IMR-90 (cell line): ENCODE measurements around the gene KIF1B. TPM values are rescaled to one million over a fixed set of nuclear protein-coding genes. Genes with fewer than 3 reads are reported as not detected.

Experiments used
- ATAC-seq: fragments of 200-7000 bp; cut with Tn5 transposase; 2 replicates; pipeline ENCODE4 v1.9.1; 2020; ENCODE audit warnings: low read depth, mild to moderate bottlenecking, moderate library complexity
- BruUV-seq: library from RNA; stranded (reverse); fragments of 400-500 nt; replicated peaks from 2 replicates; lab custom pipeline; 2021; lab: Mats Ljungman, UMichigan
- CTCF ChIA-PET: fragments of 300-600 bp; formaldehyde crosslinking; extraction: SDS; loops from one replicate; lab custom pipeline; 2021; ENCODE audit warnings: antibody characterized with exemption; lab: Yijun Ruan, JAX
- POLR2A ChIA-PET: fragments of 300-600 bp; sonication (Branson Sonifier 250); formaldehyde crosslinking; loops from one replicate; lab custom pipeline; 2022; ENCODE audit warnings: antibody characterized with exemption; ENCODE audit not compliant: unreplicated experiment; lab: Charles Lee
- DNase-seq: peaks from one replicate; pipeline ENCODE4 v3.0.0; 2013
- H2AFZ ChIP-seq: replicated peaks from 2 replicates; pipeline ENCODE3; 2013; ENCODE audit warnings: low read length, mild to moderate bottlenecking; ENCODE audit not compliant: poor library complexity
- H2AK5ac ChIP-seq: 2 replicates; pipeline ENCODE4 v1.6.1; 2013; ENCODE audit warnings: low read depth, low read length, inconsistent platforms
- H2AK9ac ChIP-seq: replicated peaks from 2 replicates; pipeline ENCODE3; 2013; ENCODE audit warnings: mild to moderate bottlenecking, low read depth, low read length, moderate library complexity; ENCODE audit not compliant: poor library complexity
- H2BK120ac ChIP-seq: 2 replicates; pipeline ENCODE4 v1.6.1; 2013; ENCODE audit warnings: low read depth, low read length, inconsistent platforms
- H2BK15ac ChIP-seq: 3 replicates; pipeline ENCODE4 v1.6.1; 2013; ENCODE audit warnings: low read depth, low read length, inconsistent platforms
- H2BK20ac ChIP-seq: 2 replicates; pipeline ENCODE4 v1.6.1; 2013; ENCODE audit warnings: low read depth, mild to moderate bottlenecking, inconsistent platforms, low read length, moderate library complexity
- H2BK5ac ChIP-seq: 2 replicates; pipeline ENCODE4 v1.6.1; 2013; ENCODE audit warnings: mild to moderate bottlenecking, low read depth, low read length, inconsistent platforms; ENCODE audit not compliant: poor library complexity, severe bottlenecking
- H3K14ac ChIP-seq: replicated peaks from 2 replicates; pipeline ENCODE4 v1.6.1; 2013; ENCODE audit warnings: low read depth, low read length, inconsistent platforms
- H3K18ac ChIP-seq: 2 replicates; pipeline ENCODE4 v1.6.1; 2013; ENCODE audit warnings: low read depth, low read length, control low read depth
- H3K23ac ChIP-seq: 2 replicates; pipeline ENCODE4 v1.6.1; 2013; ENCODE audit warnings: low read depth, low read length, inconsistent platforms
- H3K27ac ChIP-seq: 2 replicates; pipeline ENCODE4 v1.5.1; 2013; ENCODE audit warnings: mild to moderate bottlenecking, control low read depth, low read length; ENCODE audit not compliant: insufficient read depth
- H3K27me3 ChIP-seq: 2 replicates; pipeline ENCODE4 v1.6.1; 2013; ENCODE audit warnings: low read length; ENCODE audit not compliant: control insufficient read depth, insufficient read depth
- H3K36me3 ChIP-seq: 2 replicates; pipeline ENCODE4 v1.6.1; 2013; ENCODE audit warnings: low read length, mixed read lengths; ENCODE audit not compliant: control insufficient read depth, insufficient read depth
- H3K4ac ChIP-seq: 2 replicates; pipeline ENCODE4 v1.6.1; 2013; ENCODE audit warnings: low read depth, low read length, inconsistent platforms
- H3K4me1 ChIP-seq: 2 replicates; pipeline ENCODE4 v1.6.1; 2013; ENCODE audit warnings: low read length, mixed read lengths; ENCODE audit not compliant: control insufficient read depth, insufficient read depth
- H3K4me2 ChIP-seq: 2 replicates; pipeline ENCODE4 v1.6.1; 2013; ENCODE audit warnings: low read depth, mild to moderate bottlenecking, control low read depth, low read length, moderate library complexity
- H3K4me3 ChIP-seq: 2 replicates; pipeline ENCODE4 v1.5.1; 2013; ENCODE audit warnings: low read depth, mild to moderate bottlenecking, control low read depth, low read length, moderate library complexity; ENCODE audit not compliant: insufficient read depth
- H3K56ac ChIP-seq: 2 replicates; pipeline ENCODE4 v1.6.1; 2013; ENCODE audit warnings: low read length, inconsistent platforms; ENCODE audit not compliant: insufficient read depth; ENCODE audit errors: extremely low read depth
- H3K79me1 ChIP-seq, 2 experiments: 2 replicates each; pipeline ENCODE4 v1.6.1; 2013; ENCODE audit warnings: low read length in 2 of 2, inconsistent platforms in 1 of 2, low read depth in 1 of 2
- H3K9ac ChIP-seq: 2 replicates; pipeline ENCODE4 v1.6.1; 2013; ENCODE audit warnings: low read depth, low read length, control low read depth
- H3K9me1 ChIP-seq: 2 replicates; pipeline ENCODE4 v1.6.1; 2013; ENCODE audit warnings: low read length, inconsistent platforms; ENCODE audit not compliant: insufficient read depth
- H3K9me3 ChIP-seq: 2 replicates; pipeline ENCODE4 v1.6.1; 2013; ENCODE audit warnings: low read length; ENCODE audit not compliant: control insufficient read depth, insufficient read depth
- H4K20me1 ChIP-seq: 2 replicates; pipeline ENCODE4 v1.6.1; 2013; ENCODE audit warnings: low read length, inconsistent platforms; ENCODE audit not compliant: insufficient read depth
- H4K5ac ChIP-seq: 2 replicates; pipeline ENCODE4 v1.6.1; 2013; ENCODE audit warnings: mild to moderate bottlenecking, low read depth, low read length, control low read depth
- H4K8ac ChIP-seq, 2 experiments: 2 replicates each; pipeline ENCODE4 v1.6.1; 2013; ENCODE audit warnings: low read depth in 2 of 2, low read length in 2 of 2, control low read depth in 1 of 2, inconsistent platforms in 1 of 2
- H4K91ac ChIP-seq: 2 replicates; pipeline ENCODE4 v1.6.1; 2013; ENCODE audit warnings: low read depth, low read length, inconsistent platforms; ENCODE audit not compliant: insufficient read depth
- BHLHE40 ChIP-seq: fragments of 150-350 bp; IDR thresholded peaks from 2 replicates; pipeline ENCODE4 v1.6.1; 2016; ENCODE audit warnings: mild to moderate bottlenecking, low read depth, low read length
- CEBPB ChIP-seq: IDR thresholded peaks from 2 replicates; pipeline ENCODE4 v1.6.1; 2012; ENCODE audit warnings: low read depth, low read length, improper control_type of control experiment
- CHD1 ChIP-seq: IDR thresholded peaks from 2 replicates; pipeline ENCODE4 v1.6.1; 2012; ENCODE audit warnings: low read depth, low read length, improper control_type of control experiment
- CTCF ChIP-seq: conservative IDR thresholded peaks from 2 replicates; pipeline ENCODE4 v1.5.1; 2012; ENCODE audit warnings: mild to moderate bottlenecking, low read depth, low read length, improper control_type of control experiment
- ELK1 ChIP-seq: fragments of 150-350 bp; IDR thresholded peaks from 2 replicates; pipeline ENCODE4 v1.6.1; 2016; ENCODE audit warnings: low read depth, mild to moderate bottlenecking, low read length, moderate library complexity, borderline replicate concordance
- FOS ChIP-seq: fragments of 150-350 bp; IDR thresholded peaks from 2 replicates; pipeline ENCODE4 v1.6.1; 2016; ENCODE audit warnings: low read depth, low read length
- MAFK ChIP-seq: IDR thresholded peaks from 2 replicates; pipeline ENCODE4 v1.6.1; 2012; ENCODE audit warnings: low read depth, low read length, improper control_type of control experiment
- MXI1 ChIP-seq: IDR thresholded peaks from 2 replicates; pipeline ENCODE4 v1.6.1; 2012; ENCODE audit warnings: low read depth, mild to moderate bottlenecking, low read length, moderate library complexity, borderline replicate concordance
- NFE2L2 ChIP-seq: fragments of 150-350 bp; IDR thresholded peaks from 2 replicates; pipeline ENCODE4 v1.6.1; 2016; ENCODE audit warnings: low read depth, mild to moderate bottlenecking, low read length
- POLR2A ChIP-seq: IDR thresholded peaks from 2 replicates; pipeline ENCODE4 v1.6.1; 2012; ENCODE audit warnings: mild to moderate bottlenecking, low read depth, low read length
- RFX5 ChIP-seq: IDR thresholded peaks from 2 replicates; pipeline ENCODE4 v1.8.0; 2012; ENCODE audit warnings: low read depth, mild to moderate bottlenecking, low read length, moderate library complexity
- WGBS, 2 experiments: methylation state at CpG; one replicate each; pipeline versions ENCODE4 v1.1.5 to v1.1.7; 2013; ENCODE audit warnings: missing lambda C conversion rate in 2 of 2; ENCODE audit not compliant: insufficient read length in 1 of 2; ENCODE audit errors: extremely low coverage in 2 of 2; 5-methylcytosine and 5-hydroxymethylcytosine counted together
- dilution Hi-C: fragments of 300-500 bp; cut with HindIII; formaldehyde crosslinking; loops from one replicate; pipeline ENCODE4 v1.14.3; 2018; ENCODE audit warnings: low sequenced_read_pairs; ENCODE audit not compliant: unreplicated experiment
- in situ Hi-C: fragments of 300-500 bp; cut with MboI; formaldehyde crosslinking; loops from 3 replicates; pipeline ENCODE4 v1.14.3; 2019; ENCODE audit warnings: low sequenced_read_pairs, inconsistent platforms, mixed read lengths
- intact Hi-C: fragments of 100-400 bp; cut with micrococcal nuclease; formaldehyde crosslinking; loops from 2 replicates; pipeline ENCODE4 v1.10.0; 2022
- polyA plus RNA-seq, 3 experiments: library from polyadenylated mRNA; depleted of rRNA; stranded (reverse); fragments of >200 nt; gene quantifications; 2 replicates each; pipeline ENCODE4 v1.2.3, GENCODE V29; 2012; ENCODE audit warnings: low replicate concordance in 1 of 3
- total RNA-seq: library from RNA; depleted of rRNA; stranded (reverse); fragments of >200 nt; gene quantifications from 2 replicates; pipeline ENCODE4 v1.2.3, GENCODE V29; 2012
- TF ChIP-seq, protein P1 (sequence below): fragments of 150-350 bp; IDR thresholded peaks from 2 replicates; pipeline ENCODE4 v1.6.1; 2017; ENCODE audit warnings: mild to moderate bottlenecking, antibody characterized with exemption, low read length, low read depth

Gene KIF1B
- total and polyA plus RNA-seq, 2 of the 4 experiments (the other 2 are of a cell fraction) = 13.0 to 21.1 TPM

GRCh38 chr1:10210841-10211804 lies 753 bp downstream of the KIF1B start:
- H3K4ac ChIP-seq = peak overlapping the region; percentile 97
- ATAC-seq (peak; percentile 15), DNase-seq (peak; percentile 91)
- peaks cover 3% of the 10 kb centered on the region; the same call in 1 of the 2 replicates for H3K4me1 ChIP-seq
- dilution Hi-C loops (no loop called here), intact Hi-C loops (loop anchor here (1.0 to 5.0 kb wide), 6 partner anchors 42 to 269 kb away; partner anchors contain the start of genes LZIC, NMNAT1 and UBE4B), in situ Hi-C loops (no loop called here)
- peak overlapping the region; percentile 78 for H3K4me2 ChIP-seq
- H2BK120ac ChIP-seq = peak overlapping the region; percentile 78
- peak overlapping the region; percentile 99 for H2AK9ac ChIP-seq
- H3K56ac ChIP-seq = peak overlapping the region; percentile 83
- H2BK15ac ChIP-seq = peak overlapping the region; percentile 80; the same call in 2 of the 3 replicates
- WGBS, 2 experiments = 0% methylated on average over 26 of the region's 69 CpGs; no CpG with 5 or more reads in 1 of the 2 experiments
- BruUV-seq = no TSS peak
- peak overlapping the region; percentile 96 for H2AFZ ChIP-seq
- peak overlapping the region; percentile 40 for H3K18ac ChIP-seq
- H3K4me3 ChIP-seq = peak overlapping the region; percentile 72
- POLR2A ChIA-PET = interaction anchor here (0.5 to 0.6 kb wide), 2 partner anchors 29 to 672 kb away, joined by 3 read pairs; no protein-coding TSS in a partner anchor
- H4K91ac ChIP-seq = peak overlapping the region; percentile 86
- peak overlapping the region; percentile 99 for H3K14ac ChIP-seq
- TF ChIP-seq, protein P1, sequence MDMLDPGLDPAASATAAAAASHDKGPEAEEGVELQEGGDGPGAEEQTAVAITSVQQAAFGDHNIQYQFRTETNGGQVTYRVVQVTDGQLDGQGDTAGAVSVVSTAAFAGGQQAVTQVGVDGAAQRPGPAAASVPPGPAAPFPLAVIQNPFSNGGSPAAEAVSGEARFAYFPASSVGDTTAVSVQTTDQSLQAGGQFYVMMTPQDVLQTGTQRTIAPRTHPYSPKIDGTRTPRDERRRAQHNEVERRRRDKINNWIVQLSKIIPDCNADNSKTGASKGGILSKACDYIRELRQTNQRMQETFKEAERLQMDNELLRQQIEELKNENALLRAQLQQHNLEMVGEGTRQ = no peak
- TF ChIP-seq CEBPB = peak; percentile 80
- TF ChIP-seq MXI1 = peak; percentile 22; the same call in 1 of the 2 replicates
- no peak for TF ChIP-seq ELK1
- no peak for TF ChIP-seq MAFK
- no peak for TF ChIP-seq CTCF
- TF ChIP-seq CHD1 = no peak
- no peak for TF ChIP-seq RFX5
- TF ChIP-seq BHLHE40 = 0 out of 2 replicates have a peak, but pooled peaks have one; percentile 1
- no peak for TF ChIP-seq NFE2L2
- TF ChIP-seq POLR2A = peak; percentile 49; the same call in 1 of the 2 replicates
- peak; percentile 22; the same call in 1 of the 2 replicates for TF ChIP-seq FOS
- H2AK5ac ChIP-seq = peak overlapping the region; percentile 88
- CTCF ChIA-PET = interaction anchor here (0.5 to 2.0 kb wide), 18 partner anchors 7 to 161 kb away, joined by 3 to 12 read pairs (median 4); no protein-coding TSS in a partner anchor
- peak overlapping the region; percentile 80 to 87; a peak in 3 of 4 replicates for H4K8ac ChIP-seq
- no peaks in the 10 kb centered on the region for H3K36me3 ChIP-seq
- H3K27ac ChIP-seq = peak overlapping the region; percentile 95
- no peaks in the 10 kb centered on the region for H3K9me3 ChIP-seq
- 0 out of 2 replicates have a peak, but pooled peaks cover 3% of the 10 kb centered on the region for H3K9me1 ChIP-seq
- peak overlapping the region; percentile 98 for H3K23ac ChIP-seq
- H3K27me3 ChIP-seq = no peaks in the 10 kb centered on the region
- H3K9ac ChIP-seq = peak overlapping the region; percentile 95
- H4K5ac ChIP-seq = peak overlapping the region; percentile 28
- peak overlapping the region; percentile 42; the same call in 1 of the 2 replicates for H2BK20ac ChIP-seq
- peaks cover 37% of the 10 kb centered on the region for H4K20me1 ChIP-seq
- H2BK5ac ChIP-seq = peak overlapping the region; percentile 87
- H3K79me1 ChIP-seq = peaks cover 0 to 30% of the 10 kb centered on the region in 2 experiments; a peak in 2 of 4 replicates
